WTC11 (cell line): Measurements from ENCODE around the gene NLGN1. TPM values are rescaled to one million over a fixed set of nuclear protein-coding genes. Genes with fewer than 3 reads are reported as not detected.

Experiments used
- ATAC-seq: fragments of 200-7000 bp; cut with Tn5 transposase; 2 replicates; pipeline ENCODE4 v1.10.0; 2021; ENCODE audit warnings: mild to moderate bottlenecking, moderate library complexity
- CTCF ChIA-PET: fragments of 300-600 bp; sonication (Branson Sonifier 250); formaldehyde crosslinking; loops from one replicate; lab custom pipeline; 2021; ENCODE audit warnings: antibody characterized with exemption; lab: Charles Lee
- POLR2A ChIA-PET: fragments of 350-600 bp; sonication (Branson Sonifier 250); formaldehyde crosslinking; loops from one replicate; lab custom pipeline; 2021; ENCODE audit warnings: antibody characterized with exemption; lab: Charles Lee
- DNase-seq: peaks from one replicate; pipeline ENCODE4 v3.0.0; 2021; ENCODE audit warnings: low spot score
- H3K27ac Mint-ChIP-seq: 2 replicates; pipeline ENCODE4 v1.8.0; 2021; ENCODE audit warnings: mixed read lengths
- H3K27me3 Mint-ChIP-seq: 2 replicates; pipeline ENCODE4 v1.8.0; 2021; ENCODE audit warnings: low read depth, mild to moderate bottlenecking, moderate library complexity, mixed read lengths
- H3K36me3 Mint-ChIP-seq: 2 replicates; pipeline ENCODE4 v1.8.0; 2021; ENCODE audit warnings: mixed read lengths
- H3K4me1 Mint-ChIP-seq: 2 replicates; pipeline ENCODE4 v1.8.0; 2022; ENCODE audit warnings: mixed read lengths
- H3K4me3 Mint-ChIP-seq: 2 replicates; pipeline ENCODE4 v1.8.0; 2021; ENCODE audit warnings: mild to moderate bottlenecking, moderate library complexity, mixed read lengths
- H3K9me3 Mint-ChIP-seq: 2 replicates; pipeline ENCODE4 v1.8.0; 2021; ENCODE audit warnings: mixed read lengths
- ARID4B ChIP-seq: sonication (generic); formaldehyde crosslinking; IDR thresholded peaks from 2 replicates; pipeline ENCODE4 v1.8.0; 2023; ENCODE audit warnings: missing genetic modification reagents, mild to moderate bottlenecking, borderline replicate concordance
- ATF1 ChIP-seq: sonication (generic); formaldehyde crosslinking; IDR thresholded peaks from 2 replicates; pipeline ENCODE4 v1.8.1; 2023; ENCODE audit warnings: mild to moderate bottlenecking, moderate library complexity, missing genetic modification reagents
- ATF2 ChIP-seq: sonication (generic); formaldehyde crosslinking; IDR thresholded peaks from 2 replicates; pipeline ENCODE4 v1.8.1; 2022; ENCODE audit warnings: low read depth, missing genetic modification reagents, borderline replicate concordance
- EMX1 ChIP-seq: fragments of 250-450 bp; sonication (Bioruptor Pico); IDR thresholded peaks from 2 replicates; pipeline ENCODE4 v1.8.0; 2021; ENCODE audit warnings: mild to moderate bottlenecking
- GABPB1 ChIP-seq: sonication (generic); formaldehyde crosslinking; IDR thresholded peaks from 2 replicates; pipeline ENCODE4 v1.8.1; 2023; ENCODE audit warnings: mild to moderate bottlenecking, missing genetic modification reagents
- GTF2I ChIP-seq: fragments of 250-450 bp; sonication (Bioruptor Pico); conservative IDR thresholded peaks from 2 replicates; pipeline ENCODE4 v1.4.0; 2021; ENCODE audit warnings: mild to moderate bottlenecking
- HMGXB4 ChIP-seq: sonication (generic); formaldehyde crosslinking; IDR thresholded peaks from 2 replicates; pipeline ENCODE4 v1.8.1; 2023; ENCODE audit warnings: mild to moderate bottlenecking, moderate library complexity, missing genetic modification reagents
- JUN ChIP-seq: sonication (generic); formaldehyde crosslinking; IDR thresholded peaks from 2 replicates; pipeline ENCODE4 v1.8.0; 2023; ENCODE audit warnings: mild to moderate bottlenecking, missing genetic modification reagents
- NFE2L1 ChIP-seq: sonication (generic); formaldehyde crosslinking; IDR thresholded peaks from 2 replicates; pipeline ENCODE4 v1.8.1; 2023; ENCODE audit warnings: missing genetic modification reagents
- NR1H2 ChIP-seq: sonication (generic); formaldehyde crosslinking; IDR thresholded peaks from 2 replicates; pipeline ENCODE4 v1.9.0; 2021; ENCODE audit warnings: mild to moderate bottlenecking, moderate library complexity, missing genetic modification reagents
- OVOL2 ChIP-seq: fragments of 250-450 bp; sonication (Bioruptor Pico); IDR thresholded peaks from 2 replicates; pipeline ENCODE4 v1.9.0; 2021; ENCODE audit warnings: mild to moderate bottlenecking, borderline replicate concordance
- SOX15 ChIP-seq: fragments of 250-450 bp; sonication (Bioruptor Pico); IDR thresholded peaks from 2 replicates; pipeline ENCODE4 v1.9.0; 2021; ENCODE audit warnings: mild to moderate bottlenecking
- TCF7 ChIP-seq: sonication (generic); formaldehyde crosslinking; IDR thresholded peaks from 2 replicates; pipeline ENCODE4 v1.8.0; 2022; ENCODE audit warnings: mild to moderate bottlenecking, low read depth, missing genetic modification reagents, moderate library complexity
- ZNF317 ChIP-seq: sonication (generic); formaldehyde crosslinking; IDR thresholded peaks from 2 replicates; pipeline ENCODE4 v1.8.1; 2023; ENCODE audit warnings: low read depth, mild to moderate bottlenecking, moderate library complexity, missing genetic modification reagents, borderline replicate concordance
- ZNF396 ChIP-seq: fragments of 250-450 bp; sonication (Bioruptor Pico); IDR thresholded peaks from 2 replicates; pipeline ENCODE4 v1.8.0; 2021; ENCODE audit warnings: mild to moderate bottlenecking, moderate library complexity, borderline replicate concordance
- ZNF416 ChIP-seq: fragments of 250-450 bp; sonication (Bioruptor Pico); IDR thresholded peaks from 2 replicates; pipeline ENCODE4 v1.9.0; 2021; ENCODE audit warnings: mild to moderate bottlenecking, inconsistent platforms
- total RNA-seq: library from RNA; stranded (reverse); gene quantifications from 3 replicates; pipeline ENCODE4 v1.2.3, GENCODE V29; 2021

The NLGN1 gene
- total RNA-seq, 1 experiment from 2014 or later, result 12.4 TPM

GRCh38 chr3:173410849-173411248 is 13.3 kb downstream of the NLGN1 start (continued):
- TF ChIP-seq SOX15 (CRISPR knock-in tag) (no peak), OVOL2 (CRISPR knock-in tag) (no peak), TCF7 (CRISPR knock-in tag) (no peak), ATF2 (CRISPR knock-in tag) (no peak), NR1H2 (no peak), GTF2I (no peak), NFE2L1 (CRISPR knock-in tag) (no peak)

GRCh38 chr3:173411375-173411973 is 13.9 kb downstream of the NLGN1 start:
- no peaks in the 10 kb centered on the region for H3K27me3 Mint-ChIP-seq
- peaks cover 46% of the 10 kb centered on the region for H3K4me1 Mint-ChIP-seq
- H3K4me3 Mint-ChIP-seq, result no peak overlapping the region
- H3K27ac Mint-ChIP-seq, result no peak overlapping the region
- TF ChIP-seq EMX1 (no peak), ZNF416 (CRISPR knock-in tag) (no peak), ZNF396 (CRISPR knock-in tag) (no peak), ATF1 (CRISPR knock-in tag) (no peak), HMGXB4 (CRISPR knock-in tag) (no peak), ARID4B (CRISPR knock-in tag) (no peak), ZNF317 (CRISPR knock-in tag) (no peak), JUN (CRISPR knock-in tag) (no peak), SOX15 (CRISPR knock-in tag) (no peak), GABPB1 (CRISPR knock-in tag) (no peak)
- TF ChIP-seq, all 79 proteins: peak for 0
- ATAC-seq (peak; percentile 48), DNase-seq (no peak)
- ChIA-PET CTCF (interaction anchor here (1.9 to 2.3 kb wide), 2 partner anchors 14 to 142 kb away, joined by 7 to 13 read pairs; partner anchors contain the start of gene NLGN1), POLR2A (no interaction called here)
- Mint-ChIP-seq H3K36me3 (no peaks in the 10 kb centered on the region), H3K9me3 (no peaks in the 10 kb centered on the region)

DNA sequence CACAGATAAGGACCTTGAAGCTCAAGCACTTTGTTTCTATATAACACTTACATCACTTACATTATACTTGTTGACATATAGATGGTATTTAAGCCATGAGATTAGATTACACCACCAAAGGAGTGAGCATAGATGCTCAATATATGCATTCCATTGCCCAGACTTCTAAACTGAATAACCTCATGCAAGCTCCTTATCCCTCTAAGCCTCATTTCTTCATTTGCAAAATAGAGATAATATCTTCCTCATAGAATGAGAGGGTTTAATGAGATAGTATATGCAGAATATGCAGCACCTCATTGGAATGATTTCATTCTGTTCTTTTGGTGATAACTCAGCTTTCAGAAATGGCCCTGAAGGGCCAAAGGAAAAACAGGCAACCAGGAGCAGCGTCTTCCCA is 18.5 kb downstream of the NLGN1 start:
- CTCF ChIA-PET, result no interaction called here

More for the DNA sequence above, 18.5 kb downstream of the NLGN1 start:
- H3K9me3 Mint-ChIP-seq, result peaks cover 17% of the 10 kb centered on the region
- ATAC-seq, result no peak
- no peak overlapping the region for H3K4me3 Mint-ChIP-seq
- no peak for DNase-seq
- peaks cover 29% of the 10 kb centered on the region for H3K4me1 Mint-ChIP-seq
- no peak overlapping the region for H3K27ac Mint-ChIP-seq
- POLR2A ChIA-PET, result no interaction called here
- TF ChIP-seq JUN (CRISPR knock-in tag) (no peak), GTF2I (no peak)
- no peaks in the 10 kb centered on the region; the same call in 1 of the 2 replicates for H3K27me3 Mint-ChIP-seq
- peaks cover 22% of the 10 kb centered on the region for H3K36me3 Mint-ChIP-seq
